T-cell (primary cell): Measurements from ENCODE around the gene MCEE. TPM values are rescaled to one million over a fixed set of nuclear protein-coding genes. Genes with fewer than 3 reads are reported as not detected.

Experiments used
- ATAC-seq, 4 experiments: fragments of 200-7000 bp in 3 of 4; fragments of 150-1000 bp in 1 of 4; cut with Tn5 transposase; replicated peaks in 1 of 4; 1 replicate in 3 of 4; 2 replicates in 1 of 4; pipeline ENCODE4 v1.10.0; 2021; ENCODE audit warnings: moderate library complexity in 3 of 4, mild to moderate bottlenecking in 2 of 4, moderate number of reproducible peaks in 1 of 4
- CTCF ChIA-PET, 2 donors: fragments of 300-600 bp; sonication (Branson Sonifier 250); formaldehyde crosslinking; loops; one replicate each; lab custom pipeline; 2022; ENCODE audit warnings: antibody characterized with exemption in 2 of 2; lab: Charles Lee
- POLR2A ChIA-PET, 2 donors: fragments of 300-600 bp; sonication (Branson Sonifier 250); formaldehyde crosslinking; loops; one replicate each; lab custom pipeline; 2022; ENCODE audit warnings: antibody characterized with exemption in 2 of 2; lab: Charles Lee
- DNase-seq, 35 experiments: peaks; one replicate each; pipeline versions ENCODE4 v3.0.0 to v3.0.0-alpha.2; 2013 to 2023
- H3K27ac ChIP-seq: one replicate; pipeline ENCODE4 v1.5.1; 2013; ENCODE audit warnings: low read length
- H3K27me3 ChIP-seq, 2 experiments: replicated peaks in 1 of 2; 1 replicate in 1 of 2; 2 replicates in 1 of 2; pipeline versions ENCODE4 v1.6.1 to v1.7.0; 2013; ENCODE audit warnings: low read length in 1 of 2, mixed read lengths in 1 of 2; ENCODE audit not compliant: control insufficient read depth in 2 of 2, insufficient read depth in 2 of 2; ENCODE audit errors: extremely low read depth in 1 of 2
- H3K36me3 ChIP-seq, 2 donors: 1 replicate in 1 of 2; 2 replicates in 1 of 2; pipeline versions ENCODE4 v1.6.1 to v1.7.0; 2013; ENCODE audit warnings: low read length in 1 of 2; ENCODE audit not compliant: control insufficient read depth in 2 of 2, insufficient read depth in 1 of 2; ENCODE audit errors: extremely low read depth in 1 of 2
- H3K4me1 ChIP-seq, 2 experiments: 1 replicate in 1 of 2; 2 replicates in 1 of 2; pipeline versions ENCODE4 v1.6.1 to v1.7.0; 2013; ENCODE audit warnings: low read length in 2 of 2, mixed read lengths in 1 of 2; ENCODE audit not compliant: insufficient read depth in 2 of 2, control insufficient read depth in 1 of 2; ENCODE audit errors: extremely low read depth in 1 of 2
- H3K4me3 ChIP-seq, 2 donors: 1 replicate in 1 of 2; 2 replicates in 1 of 2; pipeline versions ENCODE4 v1.5.1 to v1.7.0; 2013; ENCODE audit warnings: mild to moderate bottlenecking in 2 of 2, low read length in 1 of 2, moderate library complexity in 1 of 2; ENCODE audit not compliant: control insufficient read depth in 1 of 2; ENCODE audit errors: extremely low read depth in 1 of 2
- H3K9me3 ChIP-seq: 2 replicates; pipeline ENCODE4 v1.7.0; 2013
- H3K27ac Mint-ChIP-seq, 2 donors: one replicate each; pipeline ENCODE4 v1.8.0; 2020 to 2021; ENCODE audit warnings: mild to moderate bottlenecking in 2 of 2, mixed read lengths in 2 of 2
- H3K27me3 Mint-ChIP-seq, 2 donors: one replicate each; pipeline ENCODE4 v1.8.0; 2021 to 2022; ENCODE audit warnings: mixed read lengths in 2 of 2
- H3K36me3 Mint-ChIP-seq: one replicate; pipeline ENCODE4 v1.8.0; 2021; ENCODE audit warnings: mixed read lengths
- H3K4me1 Mint-ChIP-seq, 3 donors: one replicate each; pipeline ENCODE4 v1.8.0; 2020 to 2022; ENCODE audit warnings: mixed read lengths in 3 of 3, mild to moderate bottlenecking in 1 of 3
- H3K4me3 Mint-ChIP-seq, 3 donors: one replicate each; pipeline ENCODE4 v1.8.0; 2020 to 2022; ENCODE audit warnings: mild to moderate bottlenecking in 3 of 3, mixed read lengths in 3 of 3, moderate library complexity in 3 of 3
- H3K9me3 Mint-ChIP-seq, 3 donors: one replicate each; pipeline ENCODE4 v1.8.0; 2020 to 2022; ENCODE audit warnings: mixed read lengths in 3 of 3
- WGBS: methylation state at CpG from one replicate; pipeline ENCODE4 v1.1.5; 2013; ENCODE audit warnings: missing lambda C conversion rate; ENCODE audit not compliant: insufficient coverage; 5-methylcytosine and 5-hydroxymethylcytosine counted together
- total RNA-seq, 35 experiments: library from RNA in 6 of 35; stranded (reverse) in 6 of 35; fragments of 120-200 nt in 1 of 35; gene quantifications; one replicate each; pipeline versions ENCODE4 v1.2.1 to v1.2.4 and lab custom pipeline; 2013 to 2026

MCEE gene
- total RNA-seq, 5 donors from 2014 or later (not counting 1 experiment from before 2014, with no cell fraction given): 13.7 to 22.4 (median 19.5) TPM

DNA sequence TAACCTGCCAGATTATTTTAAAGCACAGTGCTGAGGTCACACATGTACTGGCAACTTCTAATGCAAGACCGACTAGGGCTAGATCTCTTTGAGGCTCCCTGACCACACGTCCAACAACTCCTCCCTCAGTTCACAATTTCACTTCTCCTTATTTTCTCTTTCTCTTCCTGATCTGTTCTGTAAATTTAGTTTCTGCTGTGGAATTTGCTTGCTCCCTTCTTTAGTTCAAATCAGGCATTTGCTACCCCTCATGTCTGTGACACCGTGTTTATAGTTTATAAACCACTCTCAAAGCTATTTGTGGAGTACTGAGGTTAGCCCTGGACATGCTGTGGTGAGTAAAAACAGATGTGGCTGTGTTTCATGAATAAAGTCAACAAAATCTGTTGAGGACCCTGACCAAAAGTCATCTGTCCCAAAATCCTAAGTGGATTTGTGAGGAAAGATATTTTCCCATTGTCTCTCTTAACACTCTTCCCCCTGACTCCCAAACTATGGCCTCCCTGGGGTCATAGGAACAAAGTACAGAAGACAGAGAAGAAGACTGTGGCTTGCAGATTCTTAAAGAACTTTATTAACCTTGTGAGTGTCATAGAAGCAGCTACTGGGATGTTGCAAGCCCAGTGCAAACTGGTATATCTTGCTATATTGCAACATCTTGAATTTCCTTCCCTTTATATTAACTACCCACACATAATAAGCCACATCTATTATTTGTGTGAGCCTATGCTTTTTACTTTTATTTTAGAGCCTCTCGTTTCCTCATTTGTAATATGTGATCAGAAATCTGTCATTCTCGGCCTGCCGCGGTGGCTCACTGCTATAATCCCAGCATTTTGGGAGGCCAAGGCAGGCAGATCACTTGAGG lies 65.0 kb downstream of the MCEE start:
- Mint-ChIP-seq H3K9me3 (no peaks in the 10 kb centered on the region), H3K27ac (no peak overlapping the region)
- CTCF ChIA-PET: no interaction called here

DNA sequence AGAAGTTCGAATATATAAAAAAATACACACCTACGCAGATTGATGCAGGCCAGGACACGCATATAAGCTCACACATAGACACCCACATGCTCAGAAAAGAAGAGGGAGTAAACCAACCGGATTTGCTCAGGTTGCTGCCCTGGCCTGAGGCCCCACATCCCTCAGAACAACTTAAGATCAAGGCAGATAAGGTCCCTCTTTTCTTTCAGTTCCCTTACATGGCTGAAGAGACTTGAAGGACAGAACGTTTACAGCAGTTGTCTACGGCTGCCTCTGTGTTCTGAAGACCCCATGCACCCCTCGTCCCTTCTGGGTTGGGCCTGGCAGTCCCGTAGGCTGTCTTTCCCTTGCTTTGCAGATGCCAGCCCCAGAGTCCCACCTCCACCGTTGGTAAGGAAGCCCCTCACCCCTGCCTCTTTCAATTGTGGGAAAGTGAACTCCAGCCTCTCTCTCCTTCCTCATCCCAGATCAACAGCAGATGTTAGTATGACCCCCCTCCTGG lies 65.9 kb downstream of the MCEE start:
- no peak overlapping the region for H3K27ac ChIP-seq
- H3K36me3 ChIP-seq: no peaks in the 10 kb centered on the region
- H3K4me1 Mint-ChIP-seq: peaks cover 15 to 25% (median 21%) of the 10 kb centered on the region in 3 donors
- no peak overlapping the region for H3K4me3 Mint-ChIP-seq
- 92% methylated on average over 5 of the region's 9 CpGs for WGBS
- ATAC-seq (no peak), DNase-seq (no peak)
- H3K27ac Mint-ChIP-seq: no peak overlapping the region
- ChIA-PET CTCF (no interaction called here), POLR2A (no interaction called here)
- H3K27me3 Mint-ChIP-seq: peaks cover 3 to 17% of the 10 kb centered on the region in 2 donors
- H3K36me3 Mint-ChIP-seq: no peaks in the 10 kb centered on the region
- H3K4me3 ChIP-seq: no peak overlapping the region
- H3K9me3 ChIP-seq: no peaks in the 10 kb centered on the region
- H3K4me1 ChIP-seq: peaks cover 4 to 12% of the 10 kb centered on the region in 2 experiments
- H3K9me3 Mint-ChIP-seq: no peaks in the 10 kb centered on the region
- H3K27me3 ChIP-seq: peaks cover 0 to 17% of the 10 kb centered on the region in 2 experiments

More for the DNA sequence above, 65.0 kb downstream of the MCEE start:
- DNase-seq: no peak
- no peak overlapping the region for H3K4me3 Mint-ChIP-seq
- no peak overlapping the region for H3K27ac ChIP-seq
- peaks cover 11 to 21% of the 10 kb centered on the region in 2 experiments for H3K4me1 ChIP-seq
- H3K4me3 ChIP-seq: no peak overlapping the region
- POLR2A ChIA-PET: no interaction called here
- H3K4me1 Mint-ChIP-seq: peaks cover 23 to 33% (median 30%) of the 10 kb centered on the region in 3 donors
- H3K9me3 ChIP-seq: no peaks in the 10 kb centered on the region
- no CpG with 5 or more reads among the region's 7 CpGs for WGBS
- H3K36me3 Mint-ChIP-seq: peaks cover 3% of the 10 kb centered on the region
- no peak for ATAC-seq
- H3K27me3 Mint-ChIP-seq: peaks cover 3 to 12% of the 10 kb centered on the region in 2 donors
- H3K27me3 ChIP-seq: peaks cover 0 to 13% of the 10 kb centered on the region in 2 experiments
- no peaks in the 10 kb centered on the region for H3K36me3 ChIP-seq

DNA sequence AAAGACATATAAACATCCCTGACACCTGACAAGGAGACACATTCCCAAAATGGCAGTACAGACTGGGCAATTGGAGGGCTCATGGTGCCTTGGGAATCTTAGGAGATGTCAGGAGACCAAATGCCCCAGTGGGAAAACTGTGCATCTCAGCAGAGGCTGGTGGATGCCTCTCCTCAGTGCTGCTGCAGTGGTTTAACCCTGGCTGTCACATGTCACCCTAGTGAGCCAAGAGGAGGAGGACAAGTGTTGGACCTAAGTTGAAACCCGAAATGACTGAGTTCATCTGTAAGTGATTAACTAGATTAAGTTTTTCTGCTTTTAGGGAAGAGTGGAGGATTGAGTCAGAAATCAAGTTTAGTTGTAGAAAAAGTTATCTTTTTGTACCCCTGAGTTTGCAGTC lies 66.8 kb downstream of the MCEE start:
- H3K9me3 ChIP-seq: no peaks in the 10 kb centered on the region
- Mint-ChIP-seq H3K36me3 (no peaks in the 10 kb centered on the region), H3K9me3 (no peaks in the 10 kb centered on the region), H3K4me3 (no peak overlapping the region), H3K27ac (no peak overlapping the region), H3K27me3 (peaks cover 3 to 17% of the 10 kb centered on the region in 2 donors), H3K4me1 (peaks cover 12 to 19% (median 14%) of the 10 kb centered on the region in 3 donors)
- ATAC-seq (no peak), DNase-seq (no peak)
- no peaks in the 10 kb centered on the region for H3K36me3 ChIP-seq
- no CpG with 5 or more reads among the region's 1 CpG for WGBS
- ChIA-PET POLR2A (no interaction called here), CTCF (no interaction called here)
- no peak overlapping the region for H3K27ac ChIP-seq
- peaks cover 2 to 7% of the 10 kb centered on the region in 2 experiments for H3K4me1 ChIP-seq
- H3K27me3 ChIP-seq: peaks cover 0 to 25% of the 10 kb centered on the region in 2 experiments
- no peak overlapping the region for H3K4me3 ChIP-seq

DNA sequence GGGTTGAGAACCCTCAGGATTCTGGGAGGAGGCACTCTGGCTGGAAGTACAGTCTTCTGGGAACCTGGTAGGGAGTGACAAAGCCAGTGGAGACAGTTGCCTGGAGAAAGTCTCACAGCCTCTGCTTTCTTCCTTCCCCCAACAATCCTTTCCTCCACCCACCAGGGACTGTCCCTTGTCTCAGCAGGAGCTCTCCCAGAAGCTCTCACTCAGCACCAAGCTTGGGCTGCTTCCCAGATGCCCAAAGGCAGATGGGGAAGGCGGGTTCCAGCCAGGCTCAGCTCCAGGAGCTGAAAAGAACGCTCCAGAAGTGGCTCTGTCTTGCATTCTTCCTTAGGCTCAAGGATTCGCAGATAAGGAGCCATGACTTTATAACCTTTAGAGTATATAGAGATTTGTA lies 69.2 kb downstream of the MCEE start:
- no peak overlapping the region for H3K27ac ChIP-seq
- no peaks in the 10 kb centered on the region for H3K36me3 ChIP-seq
- ATAC-seq (no peak), DNase-seq (no peak)
- WGBS: no CpG with 5 or more reads among the region's 3 CpGs
- Mint-ChIP-seq H3K4me1 (peaks cover 0 to 4% (median 0%) of the 10 kb centered on the region in 3 donors), H3K36me3 (no peaks in the 10 kb centered on the region), H3K9me3 (no peaks in the 10 kb centered on the region), H3K27ac (no peak overlapping the region), H3K4me3 (no peak overlapping the region), H3K27me3 (peaks cover 3 to 17% of the 10 kb centered on the region in 2 donors)
- H3K27me3 ChIP-seq: peaks cover 0 to 26% of the 10 kb centered on the region in 2 experiments
- ChIA-PET CTCF (no interaction called here), POLR2A (no interaction called here)
- H3K9me3 ChIP-seq: no peaks in the 10 kb centered on the region
- no peak overlapping the region for H3K4me3 ChIP-seq
- H3K4me1 ChIP-seq: no peaks in the 10 kb centered on the region

DNA sequence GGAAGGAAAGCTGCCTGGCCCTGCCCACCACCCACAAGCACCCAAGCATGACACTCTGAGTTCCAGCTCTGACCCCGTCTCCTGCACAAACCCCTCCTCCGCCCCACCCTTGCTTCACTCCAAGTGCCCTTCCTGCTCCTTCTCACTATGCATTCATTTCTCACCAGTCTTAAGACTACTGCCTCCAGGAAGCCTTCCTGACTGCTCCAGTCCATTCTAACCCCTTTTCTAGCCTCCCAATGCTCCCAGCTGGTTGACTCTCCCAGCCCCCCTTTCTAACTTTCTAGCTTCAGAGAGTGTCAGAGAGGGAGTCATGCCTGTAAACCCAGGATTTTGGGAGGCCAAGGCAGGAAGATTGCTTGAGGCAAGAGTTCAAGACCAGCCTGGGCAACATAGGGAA lies 69.8 kb downstream of the MCEE start:
- Mint-ChIP-seq H3K27ac (no peak overlapping the region), H3K27me3 (peaks cover 3 to 17% of the 10 kb centered on the region in 2 donors), H3K4me3 (no peak overlapping the region), H3K4me1 (peaks cover 0 to 4% (median 0%) of the 10 kb centered on the region in 3 donors), H3K36me3 (no peaks in the 10 kb centered on the region), H3K9me3 (no peaks in the 10 kb centered on the region)
- peaks cover 0 to 26% of the 10 kb centered on the region in 2 experiments for H3K27me3 ChIP-seq
- H3K4me3 ChIP-seq: no peak overlapping the region
- H3K9me3 ChIP-seq: no peaks in the 10 kb centered on the region
- DNase-seq (no peak), ATAC-seq (no peak)
- H3K36me3 ChIP-seq: no peaks in the 10 kb centered on the region
- ChIA-PET POLR2A (no interaction called here), CTCF (interaction anchor here (0.6 to 1.2 kb wide), 2 partner anchors 12 to 64 kb away, joined by 3 read pairs; no protein-coding TSS in a partner anchor)
- no peaks in the 10 kb centered on the region for H3K4me1 ChIP-seq
- 94% methylated on average over 2 of the region's 2 CpGs for WGBS
- H3K27ac ChIP-seq: no peak overlapping the region
